PC-9 (cell line): ENCODE measurements around the gene PITPNC1.

Source experiments
- CTCF ChIP-seq: fragments of 200-600 bp; sonication (generic); conservative IDR thresholded peaks from 2 replicates; pipeline ENCODE4 v1.6.1; 2017; ENCODE audit warnings: mixed run types, antibody characterized with exemption, mild to moderate bottlenecking, moderate library complexity
- EZH2 ChIP-seq: fragments of 200-600 bp; sonication (generic); IDR thresholded peaks from 2 replicates; pipeline ENCODE4 v1.8.0; 2017; ENCODE audit warnings: antibody characterized with exemption, low read depth

- TF ChIP-seq EZH2 (no peak), CTCF (no peak)
Measured at GRCh38 chr17:67412941-67413340, 35.9 kb downstream of the PITPNC1 start.
